SK-N-SH treated with all-trans-retinoic acid at 6 μM for 48 hours (cell line): ENCODE data around the gene FITM1.
A peak's percentile ranks its signal among the peaks of the same experiment; 100 is the strongest.

ENCODE experiments used
- ATAC-seq: fragments of 200-7000 bp; cut with Tn5 transposase; 3 replicates; pipeline ENCODE4 v1.9.1; 2020; ENCODE audit warnings: mild to moderate bottlenecking, moderate library complexity
- ARNTL ChIP-seq: fragments of 450-650 bp; formaldehyde crosslinking; IDR thresholded peaks from 2 replicates; pipeline ENCODE4 v1.5.0; 2020; ENCODE audit warnings: low read depth, mild to moderate bottlenecking, moderate library complexity, borderline replicate concordance
- CSDC2 ChIP-seq: fragments of 250-450 bp; sonication (Bioruptor Pico); IDR thresholded peaks from 2 replicates; pipeline ENCODE4 v1.5.0; 2020; ENCODE audit warnings: mild to moderate bottlenecking, moderate library complexity
- ESRRG ChIP-seq: fragments of 250-450 bp; sonication (Bioruptor Pico); IDR thresholded peaks from 2 replicates; pipeline ENCODE4 v1.6.1; 2021; ENCODE audit warnings: mild to moderate bottlenecking
- ISL1 ChIP-seq: fragments of 250-450 bp; sonication (Bioruptor Pico); IDR thresholded peaks from 2 replicates; pipeline ENCODE4 v2.1.2; 2022; ENCODE audit warnings: mild to moderate bottlenecking, moderate library complexity
- PPARA ChIP-seq: fragments of 250-450 bp; sonication (Bioruptor Pico); IDR thresholded peaks from 2 replicates; pipeline ENCODE4 v1.5.0; 2020; ENCODE audit warnings: mild to moderate bottlenecking, borderline replicate concordance
- SNAI2 ChIP-seq: fragments of 250-450 bp; sonication (Bioruptor Pico); IDR thresholded peaks from 2 replicates; pipeline ENCODE4 v1.5.0; 2020; ENCODE audit warnings: mild to moderate bottlenecking, moderate library complexity
- ZFP3 ChIP-seq: fragments of 250-450 bp; sonication (Bioruptor Pico); IDR thresholded peaks from 2 replicates; pipeline ENCODE4 v1.5.0; 2020; ENCODE audit warnings: mild to moderate bottlenecking, moderate library complexity
- ZFP30 ChIP-seq: fragments of 450-650 bp; formaldehyde crosslinking; IDR thresholded peaks from 2 replicates; pipeline ENCODE4 v1.5.0; 2022; ENCODE audit warnings: mild to moderate bottlenecking, moderate library complexity
- ZNF70 ChIP-seq: fragments of 450-650 bp; formaldehyde crosslinking; IDR thresholded peaks from 2 replicates; pipeline ENCODE4 v1.5.0; 2020; ENCODE audit warnings: mild to moderate bottlenecking, moderate library complexity
- ZNF8 ChIP-seq: fragments of 450-650 bp; formaldehyde crosslinking; IDR thresholded peaks from 2 replicates; pipeline ENCODE4 v1.5.0; 2020; ENCODE audit warnings: mild to moderate bottlenecking, moderate library complexity
- TF ChIP-seq, protein P1 (sequence below): fragments of 250-450 bp; sonication (Bioruptor Pico); IDR thresholded peaks from 2 replicates; pipeline ENCODE4 v1.5.0; 2020; ENCODE audit warnings: mild to moderate bottlenecking, moderate library complexity
- TF ChIP-seq, protein P2 (sequence below): fragments of 250-450 bp; sonication (Bioruptor Pico); IDR thresholded peaks from 2 replicates; pipeline ENCODE4 v1.5.1; 2021; ENCODE audit warnings: mild to moderate bottlenecking, moderate library complexity
- TF ChIP-seq, protein P3 (sequence below): fragments of 250-450 bp; sonication (Bioruptor Pico); IDR thresholded peaks from 2 replicates; pipeline ENCODE4 v1.8.0; 2020; ENCODE audit warnings: mild to moderate bottlenecking, moderate library complexity, borderline replicate concordance
- TF ChIP-seq, protein P4 (sequence below): fragments of 250-450 bp; sonication (Bioruptor Pico); IDR thresholded peaks from 2 replicates; pipeline ENCODE4 v1.5.1; 2020; ENCODE audit warnings: low read depth, mild to moderate bottlenecking, moderate library complexity

The FITM1 gene

DNA sequence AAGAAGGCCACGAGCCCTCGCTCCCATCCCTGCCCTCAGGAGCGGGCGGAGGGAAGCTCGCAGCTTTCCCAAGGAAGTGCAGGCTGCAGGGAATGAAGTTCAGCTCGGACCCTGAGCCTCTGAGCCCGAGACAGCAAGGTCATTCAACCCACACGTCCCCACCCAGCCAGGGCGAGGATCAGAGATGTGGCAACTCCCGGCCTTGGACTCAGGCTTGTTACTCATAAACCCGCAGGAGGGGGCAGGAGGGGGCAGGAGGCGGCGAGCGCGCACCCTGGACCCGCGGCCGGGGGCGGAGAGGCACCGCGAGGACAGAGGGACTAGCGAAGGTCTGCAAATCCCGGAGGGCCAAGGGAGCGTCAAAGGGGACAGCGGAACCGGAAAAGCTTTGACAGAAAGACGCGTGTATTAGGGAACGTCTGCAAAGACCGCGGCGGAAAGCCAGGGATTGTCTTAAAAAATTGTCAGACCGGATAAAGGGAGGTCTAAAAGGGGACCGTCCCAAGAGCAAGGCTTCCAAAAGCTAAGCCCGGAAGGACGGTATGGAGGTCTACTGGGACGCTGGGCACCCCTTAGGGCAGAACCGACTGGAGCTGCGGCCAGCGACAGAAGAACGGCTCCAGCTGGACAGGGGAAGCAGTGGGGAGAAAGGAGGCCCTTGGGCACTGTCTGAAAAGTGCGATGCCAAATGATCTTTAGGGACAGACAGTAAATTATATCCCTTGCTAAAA is 16.5 kb upstream of the FITM1 start:
- ATAC-seq = peak; percentile 66

DNA sequence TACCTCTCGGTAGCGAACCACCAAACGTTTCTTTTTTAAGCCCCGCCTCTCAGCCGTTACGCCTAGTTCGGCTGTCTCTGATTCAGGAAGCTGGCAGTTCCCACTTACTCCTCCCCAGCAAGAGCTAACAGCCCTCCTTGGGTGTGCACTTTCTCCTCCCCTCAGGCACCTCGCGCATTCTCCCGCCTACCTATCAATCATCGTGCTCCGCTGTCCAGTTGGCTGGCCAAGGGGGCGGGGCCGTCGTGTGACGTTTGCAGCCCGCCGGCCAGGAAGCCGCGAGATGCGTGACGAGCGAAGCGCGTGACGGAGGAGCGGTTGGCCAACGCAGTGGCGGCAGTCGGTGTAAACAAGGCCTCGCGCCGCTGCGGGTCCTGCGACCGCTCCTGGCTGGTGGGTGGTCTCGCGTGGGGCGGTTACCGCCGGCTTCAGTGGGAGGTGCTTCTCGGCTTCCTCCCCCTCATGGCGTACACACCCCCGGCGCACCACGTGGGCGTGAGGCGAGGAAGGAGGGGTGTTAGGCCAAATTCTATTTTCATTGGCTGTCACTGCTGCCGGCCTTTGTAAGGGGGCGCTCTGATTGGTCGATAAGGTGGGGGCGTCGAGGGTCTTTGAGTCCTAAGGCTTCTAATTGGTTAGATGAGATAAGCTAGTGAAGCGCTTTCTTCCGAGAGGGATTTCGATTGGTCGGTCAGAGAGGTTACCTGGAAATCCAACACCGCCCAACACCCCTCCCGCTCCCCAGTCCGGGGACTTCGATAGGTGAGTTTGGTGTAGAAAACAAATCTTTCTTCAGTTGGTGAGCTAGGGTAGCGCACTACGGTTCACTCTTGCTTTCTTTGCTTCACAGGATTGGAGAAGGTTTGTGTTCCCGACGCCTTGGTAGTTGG is 15.7 kb upstream of the FITM1 start, which contains the start of the genes DCAF11 and NRL:
Gene DCAF11, plus strand, starts transcription at position 246 of the 890 bp plus-strand sequence. CDS start 818 bp downstream, outside the sequence.
Gene NRL, minus strand, starts transcription at position 418 of the 890 bp plus-strand sequence. CDS start 32,101 bp downstream, outside the sequence.
- ATAC-seq = peak; percentile 93
- no peak for TF ChIP-seq ZNF8 (CRISPR knock-in tag)
- TF ChIP-seq, protein P1, sequence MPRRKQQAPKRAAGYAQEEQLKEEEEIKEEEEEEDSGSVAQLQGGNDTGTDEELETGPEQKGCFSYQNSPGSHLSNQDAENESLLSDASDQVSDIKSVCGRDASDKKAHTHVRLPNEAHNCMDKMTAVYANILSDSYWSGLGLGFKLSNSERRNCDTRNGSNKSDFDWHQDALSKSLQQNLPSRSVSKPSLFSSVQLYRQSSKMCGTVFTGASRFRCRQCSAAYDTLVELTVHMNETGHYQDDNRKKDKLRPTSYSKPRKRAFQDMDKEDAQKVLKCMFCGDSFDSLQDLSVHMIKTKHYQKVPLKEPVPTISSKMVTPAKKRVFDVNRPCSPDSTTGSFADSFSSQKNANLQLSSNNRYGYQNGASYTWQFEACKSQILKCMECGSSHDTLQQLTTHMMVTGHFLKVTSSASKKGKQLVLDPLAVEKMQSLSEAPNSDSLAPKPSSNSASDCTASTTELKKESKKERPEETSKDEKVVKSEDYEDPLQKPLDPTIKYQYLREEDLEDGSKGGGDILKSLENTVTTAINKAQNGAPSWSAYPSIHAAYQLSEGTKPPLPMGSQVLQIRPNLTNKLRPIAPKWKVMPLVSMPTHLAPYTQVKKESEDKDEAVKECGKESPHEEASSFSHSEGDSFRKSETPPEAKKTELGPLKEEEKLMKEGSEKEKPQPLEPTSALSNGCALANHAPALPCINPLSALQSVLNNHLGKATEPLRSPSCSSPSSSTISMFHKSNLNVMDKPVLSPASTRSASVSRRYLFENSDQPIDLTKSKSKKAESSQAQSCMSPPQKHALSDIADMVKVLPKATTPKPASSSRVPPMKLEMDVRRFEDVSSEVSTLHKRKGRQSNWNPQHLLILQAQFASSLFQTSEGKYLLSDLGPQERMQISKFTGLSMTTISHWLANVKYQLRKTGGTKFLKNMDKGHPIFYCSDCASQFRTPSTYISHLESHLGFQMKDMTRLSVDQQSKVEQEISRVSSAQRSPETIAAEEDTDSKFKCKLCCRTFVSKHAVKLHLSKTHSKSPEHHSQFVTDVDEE (CRISPR knock-in tag) = 0 out of 2 replicates have a peak, but pooled peaks have one; percentile 27

More for the DNA sequence above, 16.5 kb upstream of the FITM1 start:
- TF ChIP-seq ZFP30 (no peak), PPARA (CRISPR knock-in tag) (no peak), ESRRG (CRISPR knock-in tag) (no peak), ISL1 (no peak), ZFP3 (CRISPR knock-in tag) (0 out of 2 replicates have a peak, but pooled peaks have one; percentile 55), ZNF70 (CRISPR knock-in tag) (peak; percentile 76), ARNTL (CRISPR knock-in tag) (no peak)
- TF ChIP-seq, protein P2, sequence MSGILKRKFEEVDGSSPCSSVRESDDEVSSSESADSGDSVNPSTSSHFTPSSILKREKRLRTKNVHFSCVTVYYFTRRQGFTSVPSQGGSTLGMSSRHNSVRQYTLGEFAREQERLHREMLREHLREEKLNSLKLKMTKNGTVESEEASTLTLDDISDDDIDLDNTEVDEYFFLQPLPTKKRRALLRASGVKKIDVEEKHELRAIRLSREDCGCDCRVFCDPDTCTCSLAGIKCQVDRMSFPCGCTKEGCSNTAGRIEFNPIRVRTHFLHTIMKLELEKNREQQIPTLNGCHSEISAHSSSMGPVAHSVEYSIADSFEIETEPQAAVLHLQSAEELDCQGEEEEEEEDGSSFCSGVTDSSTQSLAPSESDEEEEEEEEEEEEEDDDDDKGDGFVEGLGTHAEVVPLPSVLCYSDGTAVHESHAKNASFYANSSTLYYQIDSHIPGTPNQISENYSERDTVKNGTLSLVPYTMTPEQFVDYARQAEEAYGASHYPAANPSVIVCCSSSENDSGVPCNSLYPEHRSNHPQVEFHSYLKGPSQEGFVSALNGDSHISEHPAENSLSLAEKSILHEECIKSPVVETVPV = no peak
- TF ChIP-seq, protein P3, sequence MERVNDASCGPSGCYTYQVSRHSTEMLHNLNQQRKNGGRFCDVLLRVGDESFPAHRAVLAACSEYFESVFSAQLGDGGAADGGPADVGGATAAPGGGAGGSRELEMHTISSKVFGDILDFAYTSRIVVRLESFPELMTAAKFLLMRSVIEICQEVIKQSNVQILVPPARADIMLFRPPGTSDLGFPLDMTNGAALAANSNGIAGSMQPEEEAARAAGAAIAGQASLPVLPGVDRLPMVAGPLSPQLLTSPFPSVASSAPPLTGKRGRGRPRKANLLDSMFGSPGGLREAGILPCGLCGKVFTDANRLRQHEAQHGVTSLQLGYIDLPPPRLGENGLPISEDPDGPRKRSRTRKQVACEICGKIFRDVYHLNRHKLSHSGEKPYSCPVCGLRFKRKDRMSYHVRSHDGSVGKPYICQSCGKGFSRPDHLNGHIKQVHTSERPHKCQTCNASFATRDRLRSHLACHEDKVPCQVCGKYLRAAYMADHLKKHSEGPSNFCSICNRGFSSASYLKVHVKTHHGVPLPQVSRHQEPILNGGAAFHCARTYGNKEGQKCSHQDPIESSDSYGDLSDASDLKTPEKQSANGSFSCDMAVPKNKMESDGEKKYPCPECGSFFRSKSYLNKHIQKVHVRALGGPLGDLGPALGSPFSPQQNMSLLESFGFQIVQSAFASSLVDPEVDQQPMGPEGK (CRISPR knock-in tag) = peak; percentile 13; the same call in 1 of the 2 replicates
- TF ChIP-seq, all 23 proteins: peak for 3

DNA sequence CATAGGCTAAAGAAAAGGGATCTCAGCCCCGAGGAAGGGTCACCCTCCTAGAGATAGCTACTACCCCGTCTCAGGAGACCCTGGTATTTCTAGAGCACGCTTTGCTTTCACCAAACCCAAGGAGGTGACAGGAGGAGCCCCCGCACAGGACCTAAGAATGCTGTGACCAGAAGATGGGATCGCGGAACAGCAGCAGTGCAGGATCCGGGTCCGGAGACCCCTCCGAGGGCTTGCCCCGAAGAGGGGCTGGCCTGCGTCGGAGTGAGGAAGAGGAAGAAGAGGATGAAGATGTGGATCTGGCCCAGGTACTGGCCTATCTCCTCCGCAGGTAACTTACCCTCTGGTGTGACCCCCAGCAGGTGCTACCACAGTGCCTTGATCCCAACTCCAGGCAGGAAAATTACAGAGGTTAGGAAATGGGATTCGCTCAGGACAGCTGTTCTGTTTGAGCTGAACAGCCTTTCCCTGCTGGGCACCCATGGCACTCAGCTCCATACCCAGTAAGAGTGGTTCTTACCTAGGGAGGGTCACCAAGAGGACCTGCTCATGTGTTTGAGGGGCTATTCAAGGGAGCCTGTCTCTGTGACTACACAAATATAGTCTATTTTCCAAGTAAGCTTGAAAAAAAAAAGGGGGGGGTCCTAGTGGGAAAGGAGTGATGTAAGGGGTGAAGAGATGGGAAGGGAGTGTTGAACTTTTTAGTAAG is 14.9 kb upstream of the FITM1 start:
- no peak for ATAC-seq
- TF ChIP-seq, protein P4, sequence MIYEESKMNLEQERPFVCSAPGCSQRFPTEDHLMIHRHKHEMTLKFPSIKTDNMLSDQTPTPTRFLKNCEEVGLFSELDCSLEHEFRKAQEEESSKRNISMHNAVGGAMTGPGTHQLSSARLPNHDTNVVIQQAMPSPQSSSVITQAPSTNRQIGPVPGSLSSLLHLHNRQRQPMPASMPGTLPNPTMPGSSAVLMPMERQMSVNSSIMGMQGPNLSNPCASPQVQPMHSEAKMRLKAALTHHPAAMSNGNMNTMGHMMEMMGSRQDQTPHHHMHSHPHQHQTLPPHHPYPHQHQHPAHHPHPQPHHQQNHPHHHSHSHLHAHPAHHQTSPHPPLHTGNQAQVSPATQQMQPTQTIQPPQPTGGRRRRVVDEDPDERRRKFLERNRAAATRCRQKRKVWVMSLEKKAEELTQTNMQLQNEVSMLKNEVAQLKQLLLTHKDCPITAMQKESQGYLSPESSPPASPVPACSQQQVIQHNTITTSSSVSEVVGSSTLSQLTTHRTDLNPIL = no peak
- TF ChIP-seq, protein P3 (CRISPR knock-in tag) = no peak
- TF ChIP-seq ZNF70 (CRISPR knock-in tag) (no peak), SNAI2 (CRISPR knock-in tag) (no peak), CSDC2 (CRISPR knock-in tag) (no peak), ISL1 (no peak), ZFP30 (no peak), PPARA (CRISPR knock-in tag) (no peak)
- TF ChIP-seq, all 23 proteins: peak for 0
